Measurements from ENCODE around the gene MRPL20.

Gene MRPL20

GRCh38 chr1:1436630-1437032 lies 29.5 kb upstream of the MRPL20 start:
- ATAC-seq, result no peak
- TF ChIP-seq ZFP30 (CRISPR knock-in tag; IDR thresholded peaks at IDR 0.05), result no peak
- no peak for TF ChIP-seq GLIS3 (CRISPR knock-in tag; IDR thresholded peaks at IDR 0.05)
- no peak for TF ChIP-seq CSDC2 (CRISPR knock-in tag; IDR thresholded peaks at IDR 0.05)
- no peak for TF ChIP-seq ZNF70 (CRISPR knock-in tag; IDR thresholded peaks at IDR 0.05)

- no peak for ATAC-seq
- no peak for TF ChIP-seq OSR1 (CRISPR knock-in tag; IDR thresholded peaks at IDR 0.05)
These were observed 29.0 kb upstream of the MRPL20 start for GRCh38 chr1:1435911-1436629.

GRCh38 chr1:1435106-1435903 lies 28.2 kb upstream of the MRPL20 start, which contains the start of gene VWA1:
Gene VWA1, plus strand, starts transcription at chr1:1435690. Its CDS starts 59 bp downstream, at chr1:1435749.
- peak; percentile 77 for ATAC-seq
- no peak for TF ChIP-seq CSDC2 (CRISPR knock-in tag; IDR thresholded peaks at IDR 0.05)
- TF ChIP-seq ARNTL (CRISPR knock-in tag; IDR thresholded peaks at IDR 0.05; ENCODE audit: borderline replicate concordance, low read depth), result no peak
- no peak for TF ChIP-seq CREB5 (CRISPR knock-in tag; IDR thresholded peaks at IDR 0.05; ENCODE audit: low read depth)
- no peak for TF ChIP-seq ZFP3 (CRISPR knock-in tag; IDR thresholded peaks at IDR 0.05)
- TF ChIP-seq RARB (CRISPR knock-in tag; IDR thresholded peaks at IDR 0.05), result no peak
- no peak for TF ChIP-seq ESRRG (CRISPR knock-in tag; IDR thresholded peaks at IDR 0.05)
- TF ChIP-seq ZNF8 (CRISPR knock-in tag; IDR thresholded peaks at IDR 0.05), result no peak
- TF ChIP-seq POU6F1 (CRISPR knock-in tag; IDR thresholded peaks at IDR 0.05; ENCODE audit: borderline replicate concordance, low read depth), result no peak
- TF ChIP-seq BACH2 (CRISPR knock-in tag; IDR thresholded peaks at IDR 0.05; ENCODE audit: borderline replicate concordance), result no peak
- TF ChIP-seq ZFP30 (CRISPR knock-in tag; IDR thresholded peaks at IDR 0.05), result no peak
- TF ChIP-seq ISL1 (CRISPR knock-in tag; IDR thresholded peaks at IDR 0.05), result no peak
- no peak for TF ChIP-seq TOX (CRISPR knock-in tag; IDR thresholded peaks at IDR 0.05; ENCODE audit: borderline replicate concordance)
- no peak for TF ChIP-seq ZNF70 (CRISPR knock-in tag; IDR thresholded peaks at IDR 0.05)
- no peak for TF ChIP-seq OSR1 (CRISPR knock-in tag; IDR thresholded peaks at IDR 0.05)
- TF ChIP-seq GLIS3 (CRISPR knock-in tag; IDR thresholded peaks at IDR 0.05), result no peak
- TF ChIP-seq PATZ1 (CRISPR knock-in tag; IDR thresholded peaks at IDR 0.05; ENCODE audit: borderline replicate concordance), result no peak
- TF ChIP-seq CSRNP3 (CRISPR knock-in tag; IDR thresholded peaks at IDR 0.05), result no peak
- TF ChIP-seq ZC3H10 (CRISPR knock-in tag; IDR thresholded peaks at IDR 0.05), result no peak

GRCh38 chr1:1434824-1435105 lies 27.7 kb upstream of the MRPL20 start:
- TF ChIP-seq GLIS3 (CRISPR knock-in tag; IDR thresholded peaks at IDR 0.05) (no peak), ZFP3 (CRISPR knock-in tag; IDR thresholded peaks at IDR 0.05) (no peak), ESRRG (CRISPR knock-in tag; IDR thresholded peaks at IDR 0.05) (no peak), BACH2 (CRISPR knock-in tag; IDR thresholded peaks at IDR 0.05; ENCODE audit: borderline replicate concordance) (no peak), CSRNP3 (CRISPR knock-in tag; IDR thresholded peaks at IDR 0.05) (no peak), RARB (CRISPR knock-in tag; IDR thresholded peaks at IDR 0.05) (no peak), ARNTL (CRISPR knock-in tag; IDR thresholded peaks at IDR 0.05; ENCODE audit: borderline replicate concordance, low read depth) (no peak), OSR1 (CRISPR knock-in tag; IDR thresholded peaks at IDR 0.05) (no peak), ISL1 (CRISPR knock-in tag; IDR thresholded peaks at IDR 0.05) (no peak), CSDC2 (CRISPR knock-in tag; IDR thresholded peaks at IDR 0.05) (no peak), ZC3H10 (CRISPR knock-in tag; IDR thresholded peaks at IDR 0.05) (no peak), ZNF8 (CRISPR knock-in tag; IDR thresholded peaks at IDR 0.05) (no peak), POU6F1 (CRISPR knock-in tag; IDR thresholded peaks at IDR 0.05; ENCODE audit: borderline replicate concordance, low read depth) (no peak), PPARA (CRISPR knock-in tag; IDR thresholded peaks at IDR 0.05; ENCODE audit: borderline replicate concordance) (no peak), ZNF565 (CRISPR knock-in tag; conservative IDR thresholded peaks at IDR 0.05; ENCODE audit: low read depth) (no peak), TCF4 (CRISPR knock-in tag; IDR thresholded peaks at IDR 0.05; ENCODE audit: borderline replicate concordance) (no peak), ZFP30 (CRISPR knock-in tag; IDR thresholded peaks at IDR 0.05) (no peak), TOX (CRISPR knock-in tag; IDR thresholded peaks at IDR 0.05; ENCODE audit: borderline replicate concordance) (no peak), CREB5 (CRISPR knock-in tag; IDR thresholded peaks at IDR 0.05; ENCODE audit: low read depth) (no peak)
- ATAC-seq, result no peak

All from SK-N-SH treated with all-trans-retinoic acid at 6 μM for 48 hours (cell line).